Lower lobe of right lung (tissue), 2 donors: ENCODE measurements around the gene FRMD4B. TPM values are rescaled to one million over a fixed set of nuclear protein-coding genes. Genes with fewer than 3 reads are reported as not detected.
A peak's percentile ranks its signal among the peaks of the same experiment; 100 is the strongest.

Source experiments
- ATAC-seq, 2 donors: fragments of 200-7000 bp; cut with Tn5 transposase; one replicate each; pipeline ENCODE4 v1.9.1; 2020 to 2022; ENCODE audit warnings: mild to moderate bottlenecking in 2 of 2, moderate library complexity in 2 of 2
- DNase-seq: peaks from one replicate; pipeline ENCODE4 v3.0.0-alpha.2; 2020
- H3K27ac ChIP-seq: fragments of 200-600 bp; one replicate; pipeline ENCODE4 v1.8.0; 2022
- H3K27me3 ChIP-seq: fragments of 200-600 bp; one replicate; pipeline ENCODE4 v1.8.0; 2022; ENCODE audit warnings: low read depth
- H3K36me3 ChIP-seq: fragments of 200-600 bp; one replicate; pipeline ENCODE4 v1.8.0; 2022; ENCODE audit warnings: mild to moderate bottlenecking
- H3K4me1 ChIP-seq: fragments of 200-600 bp; one replicate; pipeline ENCODE4 v1.8.0; 2022
- H3K4me3 ChIP-seq: fragments of 200-600 bp; one replicate; pipeline ENCODE4 v1.8.0; 2022; ENCODE audit warnings: mild to moderate bottlenecking
- H3K9me3 ChIP-seq: fragments of 200-600 bp; one replicate; pipeline ENCODE4 v1.8.0; 2022
- intact Hi-C: fragments of 100-400 bp; cut with DNase I; formaldehyde crosslinking; loops from one replicate; pipeline ENCODE4 v1.11.0; 2022
- total RNA-seq: library from RNA; stranded (reverse); fragmentation: NEBNext Ultra II Directional; extraction: Animal tissue kit (Norgen Biotek cat#: 25700); gene quantifications from one replicate; pipeline ENCODE4 v1.2.1, GENCODE V29; 2021
- TF ChIP-seq, protein P1 (sequence below): fragments of 200-600 bp; IDR thresholded peaks from one replicate; pipeline ENCODE4 v1.8.0; 2022; ENCODE audit warnings: antibody characterized with exemption, mild to moderate bottlenecking
- donor health status: DM: no; HTN: yes; CAD: no; lungs with severe emphysema.

The FRMD4B gene
- total RNA-seq, 1 donor from 2014 or later, result 62.4 TPM

DNA sequence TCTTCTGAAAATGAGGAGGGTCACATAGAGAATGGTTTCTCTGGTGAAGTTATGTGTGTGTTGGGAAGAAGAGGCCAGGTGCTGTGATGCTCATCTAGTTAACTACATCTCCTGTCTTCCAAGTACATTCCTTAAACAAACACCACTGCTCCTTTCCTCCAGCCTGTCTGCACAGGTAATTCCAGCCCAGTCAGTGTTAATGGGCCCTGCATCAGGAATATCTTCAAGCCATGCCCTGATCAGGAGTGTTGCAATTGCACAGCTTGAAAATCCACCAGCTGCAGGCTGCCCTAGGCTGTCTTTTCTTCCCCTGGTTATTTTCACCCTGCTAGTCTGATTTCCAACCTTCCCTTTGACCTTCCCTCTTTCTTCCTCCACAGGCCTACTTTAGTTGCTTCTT, 221.6 kb downstream of the FRMD4B start:
- peaks cover under 1% of the 10 kb centered on the region for H3K36me3 ChIP-seq
- DNase-seq (no peak), ATAC-seq (no peak)
- intact Hi-C loops, result loop anchor here (5.0 to 10.0 kb wide), 3 partner anchors 143 to 511 kb away; no protein-coding TSS in a partner anchor
- TF ChIP-seq, protein P1, sequence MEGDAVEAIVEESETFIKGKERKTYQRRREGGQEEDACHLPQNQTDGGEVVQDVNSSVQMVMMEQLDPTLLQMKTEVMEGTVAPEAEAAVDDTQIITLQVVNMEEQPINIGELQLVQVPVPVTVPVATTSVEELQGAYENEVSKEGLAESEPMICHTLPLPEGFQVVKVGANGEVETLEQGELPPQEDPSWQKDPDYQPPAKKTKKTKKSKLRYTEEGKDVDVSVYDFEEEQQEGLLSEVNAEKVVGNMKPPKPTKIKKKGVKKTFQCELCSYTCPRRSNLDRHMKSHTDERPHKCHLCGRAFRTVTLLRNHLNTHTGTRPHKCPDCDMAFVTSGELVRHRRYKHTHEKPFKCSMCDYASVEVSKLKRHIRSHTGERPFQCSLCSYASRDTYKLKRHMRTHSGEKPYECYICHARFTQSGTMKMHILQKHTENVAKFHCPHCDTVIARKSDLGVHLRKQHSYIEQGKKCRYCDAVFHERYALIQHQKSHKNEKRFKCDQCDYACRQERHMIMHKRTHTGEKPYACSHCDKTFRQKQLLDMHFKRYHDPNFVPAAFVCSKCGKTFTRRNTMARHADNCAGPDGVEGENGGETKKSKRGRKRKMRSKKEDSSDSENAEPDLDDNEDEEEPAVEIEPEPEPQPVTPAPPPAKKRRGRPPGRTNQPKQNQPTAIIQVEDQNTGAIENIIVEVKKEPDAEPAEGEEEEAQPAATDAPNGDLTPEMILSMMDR, result no peak
- H3K4me3 ChIP-seq, result no peak overlapping the region
- H3K27ac ChIP-seq, result no peak overlapping the region
- no peaks in the 10 kb centered on the region for H3K4me1 ChIP-seq
- no peaks in the 10 kb centered on the region for H3K27me3 ChIP-seq
- H3K9me3 ChIP-seq, result no peaks in the 10 kb centered on the region

DNA sequence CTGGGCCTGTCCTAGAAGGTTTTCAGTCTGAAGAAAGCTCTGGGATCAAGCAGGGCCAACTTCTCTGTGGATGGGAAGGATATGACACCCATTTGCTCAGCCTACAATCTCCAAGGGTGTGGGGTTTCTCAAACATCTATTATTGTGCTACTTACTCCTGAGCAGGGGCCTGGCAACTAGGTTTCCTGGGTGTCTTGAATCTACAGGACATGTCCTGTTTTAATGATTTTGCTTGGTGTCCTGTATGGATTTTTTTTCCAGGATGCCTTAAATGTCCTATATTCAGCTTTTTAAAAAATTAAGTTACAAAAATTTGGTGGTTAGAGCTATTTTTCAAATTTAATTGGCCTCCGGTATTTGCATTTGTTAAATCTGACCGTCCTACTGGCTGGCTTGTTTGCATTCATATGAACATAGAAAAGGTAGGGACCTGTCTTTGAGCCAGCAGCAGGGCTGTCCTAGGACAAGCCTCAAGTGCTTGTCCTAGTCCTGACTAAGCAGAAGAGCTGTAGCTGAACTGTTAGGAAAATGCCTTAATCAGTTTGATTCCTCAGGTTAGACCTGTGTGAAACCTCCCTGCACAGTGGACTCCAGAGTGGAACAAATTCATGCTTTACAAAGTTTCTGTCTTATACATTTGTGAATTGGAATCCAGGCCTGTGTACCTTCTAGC, 223.4 kb downstream of the FRMD4B start:
- no peaks in the 10 kb centered on the region for H3K36me3 ChIP-seq
- H3K9me3 ChIP-seq, result no peaks in the 10 kb centered on the region
- TF ChIP-seq, protein P1, result no peak
- H3K27me3 ChIP-seq, result no peaks in the 10 kb centered on the region
- H3K27ac ChIP-seq, result no peak overlapping the region
- no peak for DNase-seq
- H3K4me3 ChIP-seq, result no peak overlapping the region
- intact Hi-C loops, result loop anchor here (5.0 to 10.0 kb wide), 3 partner anchors 145 to 512 kb away; no protein-coding TSS in a partner anchor
- no peaks in the 10 kb centered on the region for H3K4me1 ChIP-seq
- peak; percentile 44 to 65 for ATAC-seq

DNA sequence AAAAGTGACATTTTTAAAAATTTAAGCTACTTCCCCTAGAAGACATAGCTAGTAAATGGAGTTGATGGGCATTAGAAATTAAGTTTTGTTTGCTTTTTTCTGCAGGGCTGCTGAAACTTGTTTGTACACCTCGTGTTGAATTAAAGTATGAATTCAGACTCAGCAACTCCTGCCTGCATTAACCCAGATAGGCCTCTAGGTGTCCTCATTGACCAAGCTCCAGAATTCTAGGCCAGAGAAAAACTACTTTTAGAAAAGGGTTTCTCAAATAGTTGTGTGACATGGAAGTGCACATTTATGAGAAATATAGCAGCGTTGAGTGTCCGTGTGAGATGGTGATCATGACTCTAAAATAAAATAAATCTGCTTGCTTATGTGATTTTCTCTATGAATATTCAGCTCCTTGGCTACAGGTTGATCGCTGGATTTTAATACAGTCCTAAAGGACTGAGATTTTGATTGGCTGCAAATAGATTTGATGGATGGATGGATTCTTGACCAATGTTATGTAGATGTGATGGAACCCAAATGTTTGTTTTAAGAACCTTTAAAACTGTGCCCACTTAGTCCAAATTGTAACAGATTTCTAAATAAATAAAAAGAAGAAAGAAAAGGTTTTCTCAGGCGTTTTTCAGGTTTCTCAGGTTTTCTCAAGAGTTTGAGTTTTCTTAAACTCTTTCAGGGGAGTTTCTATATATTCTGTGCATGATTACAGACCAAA, 224.1 kb downstream of the FRMD4B start:
- Histone ChIP-seq H3K27ac (no peak overlapping the region), H3K4me1 (no peaks in the 10 kb centered on the region), H3K9me3 (no peaks in the 10 kb centered on the region), H3K27me3 (no peaks in the 10 kb centered on the region), H3K4me3 (no peak overlapping the region), H3K36me3 (no peaks in the 10 kb centered on the region)
- ATAC-seq (peak; percentile 83), DNase-seq (no peak)
- TF ChIP-seq, protein P1, result peak; percentile 96
- intact Hi-C loops, result loop anchor here (5.0 to 10.0 kb wide), 3 partner anchors 146 to 513 kb away; no protein-coding TSS in a partner anchor

DNA sequence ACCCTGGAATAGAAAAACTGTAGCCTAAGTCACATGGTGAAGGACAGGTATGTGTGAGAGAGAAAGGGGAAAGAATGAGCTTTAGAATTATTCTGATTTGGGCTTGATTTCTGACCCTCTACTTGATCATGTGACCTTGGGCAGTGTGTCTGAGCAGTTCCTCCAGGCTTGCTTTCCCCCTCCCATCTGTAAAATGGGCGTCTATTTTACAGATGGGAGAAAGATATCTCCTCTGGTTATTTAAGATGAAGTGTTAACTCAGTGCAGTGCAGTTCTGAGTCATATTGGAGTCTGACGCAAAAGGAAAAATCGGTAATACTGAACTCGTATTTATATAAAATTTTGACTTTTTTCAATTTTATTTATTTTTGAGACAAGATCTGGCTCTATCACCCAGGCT, 225.4 kb downstream of the FRMD4B start:
- no peak overlapping the region for H3K27ac ChIP-seq
- H3K27me3 ChIP-seq, result no peaks in the 10 kb centered on the region
- H3K4me1 ChIP-seq, result no peaks in the 10 kb centered on the region
- no peaks in the 10 kb centered on the region for H3K9me3 ChIP-seq
- TF ChIP-seq, protein P1, result no peak
- DNase-seq, result no peak
- no peak for ATAC-seq
- H3K36me3 ChIP-seq, result no peaks in the 10 kb centered on the region
- intact Hi-C loops, result loop anchor here (5.0 to 10.0 kb wide), 3 partner anchors 147 to 514 kb away; no protein-coding TSS in a partner anchor
- H3K4me3 ChIP-seq, result no peak overlapping the region

DNA sequence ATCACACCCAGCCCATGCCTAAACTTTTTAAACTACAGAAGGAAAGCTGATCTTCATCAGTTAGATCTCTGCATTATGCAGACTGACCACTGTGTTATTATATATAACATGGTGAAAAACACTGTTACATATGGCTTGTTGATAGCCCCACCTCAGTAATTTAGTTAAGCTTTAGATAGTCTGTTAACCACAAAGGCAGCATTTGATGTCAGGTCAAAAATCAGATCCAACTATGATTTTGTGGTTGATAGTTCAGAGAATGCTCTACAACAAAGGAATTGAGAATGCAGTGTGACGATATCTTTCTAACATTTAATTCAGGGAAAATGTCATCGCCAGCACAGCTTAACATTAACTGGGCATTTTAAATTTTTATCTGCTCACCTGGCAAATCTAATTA, 225.8 kb downstream of the FRMD4B start:
- no peaks in the 10 kb centered on the region for H3K4me1 ChIP-seq
- H3K4me3 ChIP-seq, result no peak overlapping the region
- no peaks in the 10 kb centered on the region for H3K27me3 ChIP-seq
- TF ChIP-seq, protein P1, result no peak
- H3K36me3 ChIP-seq, result no peaks in the 10 kb centered on the region
- ATAC-seq (no peak), DNase-seq (no peak)
- H3K27ac ChIP-seq, result no peak overlapping the region
- intact Hi-C loops, result loop anchor here (5.0 to 10.0 kb wide), 3 partner anchors 147 to 515 kb away; no protein-coding TSS in a partner anchor
- H3K9me3 ChIP-seq, result no peaks in the 10 kb centered on the region
